ENCODE measurements around the gene MYO10. TPM values are rescaled to one million over a fixed set of nuclear protein-coding genes. Genes with fewer than 3 reads are reported as not detected.
"Not testable (repeated sequence)": the region's sequence is repeated elsewhere in the genome, so short reads cannot be mapped to it uniquely, and the experiment has no call there.

Gene MYO10
- total and polyA plus RNA-seq, 2 donors (not counting 3 experiments of a cell fraction or from before 2014, with no cell fraction given), result 36.0 to 148 TPM

GRCh38 chr5:16757989-16758501 is 178.0 kb downstream of the MYO10 start:
- H2AFZ ChIP-seq (ENCODE audit: low read depth, low read length), result no peak overlapping the region
- no peaks in the 10 kb centered on the region for H3K27me3 ChIP-seq (ENCODE audit: control insufficient read depth in 2 of 2, insufficient read depth in 2 of 2, low read length in 2 of 2)
- DNase-seq (ENCODE audit: low read depth, low spot score) (no peak), FAIRE-seq (no peak)
- no peak overlapping the region for H3K4me2 ChIP-seq (ENCODE audit: insufficient read depth, low read length)
- no peak overlapping the region for H3K9ac ChIP-seq (replicated peaks; ENCODE audit: extremely low read depth, insufficient read depth, low read length)
- no TSS peak for BruUV-seq (replicated peaks)
- dilution Hi-C loops (cut with MboI; ENCODE audit: extremely low pct_ligation_motif_present, low sequenced_read_pairs) (no loop called here), intact Hi-C loops (cut with micrococcal nuclease) (no loop called here)
- H3K9me1 ChIP-seq (replicated peaks; ENCODE audit: control insufficient read depth, extremely low read depth, insufficient read depth, low read length), result no peaks in the 10 kb centered on the region
- no peaks in the 10 kb centered on the region for H3K9me3 ChIP-seq (replicated peaks; ENCODE audit: control insufficient read depth, insufficient read depth, low read length)
- H4K20me1 ChIP-seq (replicated peaks; ENCODE audit: control insufficient read depth, extremely low read depth, insufficient read depth, low read length), result no peaks in the 10 kb centered on the region
- H3K36me3 ChIP-seq (ENCODE audit: control insufficient read depth in 2 of 2, extremely low read depth in 1 of 2, insufficient read depth in 2 of 2, low read length in 2 of 2), result peaks cover 32 to 36% of the 10 kb centered on the region in 2 experiments
- no peak overlapping the region for H3K27ac ChIP-seq (ENCODE audit: insufficient read depth, low read depth, low read length)
- H3K4me1 ChIP-seq (ENCODE audit: control insufficient read depth, extremely low read depth, insufficient read depth, low read length), result no peaks in the 10 kb centered on the region
- POLR2A ChIA-PET, result no interaction called here
- CTCF ChIA-PET, result interaction anchor here (1.1 to 3.2 kb wide), 3 partner anchors 16 to 445 kb away, joined by 3 to 20 read pairs (median 4); no protein-coding TSS in a partner anchor
- H3K4me3 ChIP-seq (replicated peaks in 1 of 3; ENCODE audit: insufficient read depth in 1 of 3, low read depth in 1 of 3, low read length in 3 of 3), result no peak overlapping the region
- H3K79me2 ChIP-seq (ENCODE audit: control insufficient read depth, insufficient read depth, low read length), result no peaks in the 10 kb centered on the region
- no peak for TF ChIP-seq MAX (IDR thresholded peaks at IDR 0.05; ENCODE audit: insufficient read depth, insufficient read length)
- no peak for TF ChIP-seq MYC (IDR thresholded peaks at IDR 0.05; ENCODE audit: low read depth, low read length)
- no peak for TF ChIP-seq POLR2A (IDR thresholded peaks at IDR 0.05; ENCODE audit: low read depth, low read length)
- no peak for TF ChIP-seq POLR2AphosphoS5 (IDR thresholded peaks at IDR 0.05; ENCODE audit: insufficient read depth, low read depth, low read length)
- TF ChIP-seq FOS (IDR thresholded peaks at IDR 0.05; ENCODE audit: borderline replicate concordance, insufficient read depth, low read length), result no peak
- no peak for TF ChIP-seq EZH2 (IDR thresholded peaks at IDR 0.05; ENCODE audit: borderline replicate concordance, low read depth, low read length, severe bottlenecking)
- no peak for TF ChIP-seq CTCF (IDR thresholded peaks at IDR 0.05; ENCODE audit: extremely low read depth in 1 of 2, insufficient read depth in 1 of 2, low read depth in 1 of 2, low read length in 2 of 2)
- no peak for TF ChIP-seq GATA2 (IDR thresholded peaks at IDR 0.05; ENCODE audit: insufficient read depth, insufficient read length, low read depth, low read length)
- no peak for TF ChIP-seq JUN (IDR thresholded peaks at IDR 0.05; ENCODE audit: borderline replicate concordance, insufficient read depth, insufficient read length, low read depth)

GRCh38 chr5:16757577-16757976 is 178.5 kb downstream of the MYO10 start:
- H3K4me3 ChIP-seq (replicated peaks in 1 of 3; ENCODE audit: insufficient read depth in 1 of 3, low read depth in 1 of 3, low read length in 3 of 3); H3K9me3 ChIP-seq (replicated peaks; ENCODE audit: control insufficient read depth, insufficient read depth, low read length); H3K27me3 ChIP-seq (ENCODE audit: control insufficient read depth in 2 of 2, insufficient read depth in 2 of 2, low read length in 2 of 2); H4K20me1 ChIP-seq (replicated peaks; ENCODE audit: control insufficient read depth, extremely low read depth, insufficient read depth, low read length); intact Hi-C loops (cut with micrococcal nuclease); H3K4me1 ChIP-seq (ENCODE audit: control insufficient read depth, extremely low read depth, insufficient read depth, low read length); H3K9ac ChIP-seq (replicated peaks; ENCODE audit: extremely low read depth, insufficient read depth, low read length); dilution Hi-C loops (cut with MboI; ENCODE audit: extremely low pct_ligation_motif_present, low sequenced_read_pairs); H3K4me2 ChIP-seq (ENCODE audit: insufficient read depth, low read length); DNase-seq (ENCODE audit: low read depth, low spot score); H3K27ac ChIP-seq (ENCODE audit: insufficient read depth, low read depth, low read length); FAIRE-seq; BruUV-seq (replicated peaks); POLR2A ChIA-PET; H2AFZ ChIP-seq (ENCODE audit: low read depth, low read length); H3K79me2 ChIP-seq (ENCODE audit: control insufficient read depth, insufficient read depth, low read length); H3K9me1 ChIP-seq (replicated peaks; ENCODE audit: control insufficient read depth, extremely low read depth, insufficient read depth, low read length): not testable (repeated sequence)
- CTCF ChIA-PET, result interaction anchor here (1.1 to 3.2 kb wide), 3 partner anchors 16 to 445 kb away, joined by 3 to 20 read pairs (median 4); no protein-coding TSS in a partner anchor
- peaks cover 34 to 37% of the 10 kb centered on the region in 2 experiments for H3K36me3 ChIP-seq (ENCODE audit: control insufficient read depth in 2 of 2, extremely low read depth in 1 of 2, insufficient read depth in 2 of 2, low read length in 2 of 2)
